GM19395 (cell line): ENCODE results near the gene MAFB.

Experiments
- ATAC-seq: cut with Tn5 transposase; IDR thresholded peaks from one replicate; pipeline ENCODE4 v1.9.1; 2021; ENCODE audit warnings: mild to moderate bottlenecking, moderate library complexity; ENCODE audit not compliant: unreplicated experiment

The MAFB gene

GRCh38 chr20:40682104-40682981 lies 6.7 kb downstream of the MAFB start:
- no peak for ATAC-seq

GRCh38 chr20:40681684-40682083 lies 7.4 kb downstream of the MAFB start:
- no peak for ATAC-seq

GRCh38 chr20:40681165-40681564 lies 7.9 kb downstream of the MAFB start:
- no peak for ATAC-seq

GRCh38 chr20:40680161-40680959 lies 8.7 kb downstream of the MAFB start:
- peak; percentile 83 for ATAC-seq

- no peak for ATAC-seq
Measured at GRCh38 chr20:40679184-40679583, 9.9 kb downstream of the MAFB start.

- ATAC-seq = no peak
Measured at GRCh38 chr20:40678286-40678875, 10.7 kb downstream of the MAFB start.

- ATAC-seq = no peak
Measured at GRCh38 chr20:40677343-40677924, 11.6 kb downstream of the MAFB start.

- no peak for ATAC-seq
Measured at GRCh38 chr20:40676491-40677269, 12.4 kb downstream of the MAFB start.

- no peak for ATAC-seq
Measured at GRCh38 chr20:40675599-40676221, 13.3 kb downstream of the MAFB start.

- ATAC-seq = no peak
Measured at GRCh38 chr20:40673442-40673841, 15.6 kb downstream of the MAFB start.

GRCh38 chr20:40672095-40672494 lies 16.9 kb downstream of the MAFB start:
- no peak for ATAC-seq

- ATAC-seq = no peak
Measured at GRCh38 chr20:40670253-40670652, 18.8 kb downstream of the MAFB start.

GRCh38 chr20:40669692-40670091 lies 19.3 kb downstream of the MAFB start:
- ATAC-seq = no peak

GRCh38 chr20:40668449-40669228 lies 20.4 kb downstream of the MAFB start:
- no peak for ATAC-seq

- no peak for ATAC-seq
Measured at GRCh38 chr20:40667503-40667902, 21.5 kb downstream of the MAFB start.

- ATAC-seq = no peak
Measured at GRCh38 chr20:40666336-40666735, 22.7 kb downstream of the MAFB start.

- no peak for ATAC-seq
Measured at GRCh38 chr20:40664891-40665290, 24.1 kb downstream of the MAFB start.

GRCh38 chr20:40663991-40664880 lies 24.8 kb downstream of the MAFB start:
- no peak for ATAC-seq
